Muscle of leg (tissue), 11 donors: Measurements from ENCODE around the gene NKAIN2. TPM values are rescaled to one million over a fixed set of nuclear protein-coding genes. Genes with fewer than 3 reads are reported as not detected.
"Not testable (repeated sequence)": the region's sequence is repeated elsewhere in the genome, so short reads cannot be mapped to it uniquely, and the experiment has no call there.

Experiments
- DNase-seq: peaks from one replicate; pipeline ENCODE4 v3.0.0; 2013
- H3K27ac ChIP-seq: one replicate; pipeline ENCODE4 v1.5.1; 2013; ENCODE audit warnings: mild to moderate bottlenecking, low read length, control low read depth
- H3K27me3 ChIP-seq: one replicate; pipeline ENCODE4 v1.6.1; 2013; ENCODE audit warnings: low read length; ENCODE audit not compliant: control insufficient read depth, insufficient read depth
- H3K36me3 ChIP-seq: one replicate; pipeline ENCODE4 v1.6.1; 2013; ENCODE audit warnings: low read length; ENCODE audit not compliant: control insufficient read depth, insufficient read depth
- H3K4me1 ChIP-seq: one replicate; pipeline ENCODE4 v1.6.1; 2013; ENCODE audit warnings: low read length; ENCODE audit not compliant: control insufficient read depth, insufficient read depth
- H3K4me3 ChIP-seq: one replicate; pipeline ENCODE4 v1.5.1; 2013; ENCODE audit warnings: low read length, control low read depth
- H3K9me3 ChIP-seq: replicated peaks from 2 replicates; pipeline ENCODE4 v1.6.1; 2013; ENCODE audit warnings: low read depth, low read length; ENCODE audit not compliant: control insufficient read depth
- WGBS: methylation state at CpG from one replicate; pipeline ENCODE4 v1.1.5; 2013; ENCODE audit warnings: missing lambda C conversion rate; ENCODE audit not compliant: insufficient coverage; 5-methylcytosine and 5-hydroxymethylcytosine counted together
- polyA plus RNA-seq, 8 donors: library from polyadenylated mRNA; unstranded; fragments of 120-200 nt; gene quantifications; one replicate each; pipeline versions ENCODE4 v1.2.1 to v1.2.3, GENCODE V29; 2013; ENCODE audit warnings: inconsistent platforms in 1 of 8, low replicate concordance in 1 of 8; ENCODE audit not compliant: insufficient read length in 8 of 8, insufficient read depth in 1 of 8
- total RNA-seq: library from RNA; stranded (reverse); fragments of 120-200 nt; gene quantifications from one replicate; pipeline ENCODE4 v1.2.4, GENCODE V29; 2013

NKAIN2 gene
- total and polyA plus RNA-seq, 9 donors: 2.5 to 10.1 (median 7.9) TPM

DNA sequence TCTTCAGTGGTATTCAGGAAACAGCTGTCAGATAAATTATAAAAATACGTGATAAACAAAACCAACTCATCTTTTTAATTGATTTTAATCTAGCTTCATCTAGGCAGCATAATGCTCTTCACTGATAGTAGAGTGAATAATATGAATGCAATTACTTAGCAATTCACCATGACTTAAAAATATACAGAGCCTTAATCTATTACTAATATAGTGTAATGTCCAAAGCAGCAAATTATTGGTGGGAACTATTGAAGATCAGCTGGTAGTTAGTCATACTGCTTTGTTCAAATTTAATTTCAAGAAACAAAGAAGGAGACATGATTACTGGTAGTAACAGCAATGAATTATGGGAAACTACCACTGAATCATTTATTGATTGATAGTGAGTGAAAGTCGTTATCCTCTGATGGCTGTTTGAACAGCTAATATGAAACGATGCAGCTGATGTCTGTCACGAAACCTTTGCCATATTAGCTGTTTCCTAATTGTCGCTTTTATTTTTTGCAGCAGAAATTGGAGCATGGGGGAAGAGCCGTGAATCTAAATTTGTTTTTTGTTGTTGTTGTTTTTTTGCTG is 99.2 kb downstream of the NKAIN2 start:
- H3K4me3 ChIP-seq: no peak overlapping the region
- DNase-seq: no peak
- no peaks in the 10 kb centered on the region for H3K36me3 ChIP-seq
- H3K27ac ChIP-seq: no peak overlapping the region
- H3K9me3 ChIP-seq: no peaks in the 10 kb centered on the region
- 92% methylated on average over 4 of the region's 6 CpGs for WGBS
- H3K4me1 ChIP-seq: no peaks in the 10 kb centered on the region
- H3K27me3 ChIP-seq: no peaks in the 10 kb centered on the region

DNA sequence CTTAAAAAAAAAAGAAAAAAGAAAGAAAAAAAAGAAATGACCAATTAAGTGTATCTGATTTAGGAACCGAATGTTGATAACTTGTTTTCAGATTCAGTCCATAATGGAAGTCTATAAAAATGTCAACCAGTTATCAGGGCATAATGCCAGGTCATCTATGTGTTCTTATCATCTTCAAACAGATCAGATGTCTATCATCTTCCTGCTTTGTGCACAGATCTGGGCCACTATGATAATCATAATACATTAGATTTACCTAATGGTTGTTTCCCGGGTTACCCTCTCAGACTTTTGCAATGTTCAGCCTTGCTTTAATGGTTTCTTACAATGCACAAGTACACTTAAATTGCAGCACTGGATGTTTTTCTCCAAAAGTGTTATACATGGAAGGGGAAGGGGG is 100.6 kb downstream of the NKAIN2 start:
- no peak for DNase-seq

DNA sequence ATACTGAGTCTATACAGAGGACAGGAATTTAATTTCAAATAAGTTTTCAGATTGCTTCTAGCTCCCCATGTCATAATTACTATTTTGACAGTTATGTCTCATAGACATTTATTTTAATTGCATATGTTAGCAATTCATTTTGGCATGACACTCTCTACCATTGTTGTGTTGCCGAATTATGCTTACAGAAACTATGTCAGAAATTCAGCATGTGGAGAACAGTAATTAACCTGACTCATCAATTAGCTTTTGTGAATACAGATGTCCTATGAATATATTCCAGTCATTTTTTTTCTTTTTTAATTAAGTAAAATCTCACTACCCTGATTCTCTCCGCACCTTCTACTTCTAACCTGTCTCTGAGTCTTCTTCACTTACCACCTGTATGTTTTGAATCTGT is 105.1 kb downstream of the NKAIN2 start:
- no peaks in the 10 kb centered on the region for H3K4me1 ChIP-seq
- 100% methylated on average over 1 of the region's 2 CpGs for WGBS

More for the DNA sequence above, 100.6 kb downstream of the NKAIN2 start:
- no peaks in the 10 kb centered on the region for H3K27me3 ChIP-seq
- H3K4me3 ChIP-seq: no peak overlapping the region
- no peaks in the 10 kb centered on the region for H3K4me1 ChIP-seq
- H3K36me3 ChIP-seq: no peaks in the 10 kb centered on the region
- no peaks in the 10 kb centered on the region for H3K9me3 ChIP-seq
- H3K27ac ChIP-seq: no peak overlapping the region
- WGBS: no CpG with 5 or more reads among the region's 2 CpGs

DNA sequence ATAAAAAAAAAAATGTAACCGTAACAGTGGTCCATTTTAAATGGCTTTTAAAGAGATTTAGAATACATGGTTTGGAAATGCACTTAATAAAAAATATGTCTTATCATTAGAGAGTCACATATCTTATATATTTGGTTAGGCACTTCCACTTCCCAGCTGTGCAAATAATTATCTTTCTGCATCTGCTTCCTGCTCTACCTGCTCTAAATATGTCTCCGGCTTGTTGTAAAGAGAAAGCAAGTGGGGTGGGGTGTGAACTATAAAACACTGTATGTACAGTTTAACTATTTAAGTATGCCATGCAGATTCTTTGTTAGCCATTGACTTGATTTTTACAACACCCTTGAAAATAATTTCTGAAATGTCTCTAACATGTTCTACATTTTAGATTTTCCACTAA is 106.3 kb downstream of the NKAIN2 start:
- Histone ChIP-seq H3K27me3 (no peaks in the 10 kb centered on the region), H3K27ac (no peak overlapping the region), H3K4me3 (no peak overlapping the region), H3K36me3 (no peaks in the 10 kb centered on the region), H3K4me1 (no peaks in the 10 kb centered on the region), H3K9me3 (no peaks in the 10 kb centered on the region)
- peak; percentile 3 for DNase-seq
- no CpG with 5 or more reads among the region's 2 CpGs for WGBS

More for the DNA sequence above, 105.1 kb downstream of the NKAIN2 start:
- Histone ChIP-seq H3K4me3 (no peak overlapping the region), H3K9me3 (no peaks in the 10 kb centered on the region), H3K27me3 (no peaks in the 10 kb centered on the region), H3K36me3 (no peaks in the 10 kb centered on the region), H3K27ac (no peak overlapping the region)
- DNase-seq: no peak

DNA sequence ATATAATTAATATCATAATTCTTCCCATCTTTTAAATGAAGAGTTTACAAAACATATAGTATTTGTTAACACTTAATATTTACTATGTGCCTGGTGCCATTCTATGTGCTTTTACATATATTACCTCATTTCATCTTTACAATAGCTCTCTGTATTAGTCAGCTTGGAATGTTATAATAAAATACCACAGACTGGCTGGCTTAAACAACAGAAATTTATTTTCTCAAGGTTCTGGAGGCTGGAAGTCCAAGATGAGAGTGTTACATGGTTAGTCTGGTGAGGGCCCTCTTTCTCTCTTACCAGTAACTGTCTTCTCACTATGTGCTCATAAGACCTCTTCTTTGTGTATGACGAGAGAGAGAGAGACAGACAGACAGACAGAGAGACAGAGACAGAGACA is 110.2 kb downstream of the NKAIN2 start:
- H3K4me3 ChIP-seq: no peak overlapping the region
- no peaks in the 10 kb centered on the region for H3K27me3 ChIP-seq
- no peak overlapping the region for H3K27ac ChIP-seq
- H3K9me3 ChIP-seq: no peaks in the 10 kb centered on the region
- no peaks in the 10 kb centered on the region for H3K36me3 ChIP-seq
- H3K4me1 ChIP-seq: no peaks in the 10 kb centered on the region
- no CpG with 5 or more reads among the region's 1 CpG for WGBS
- DNase-seq: no peak

DNA sequence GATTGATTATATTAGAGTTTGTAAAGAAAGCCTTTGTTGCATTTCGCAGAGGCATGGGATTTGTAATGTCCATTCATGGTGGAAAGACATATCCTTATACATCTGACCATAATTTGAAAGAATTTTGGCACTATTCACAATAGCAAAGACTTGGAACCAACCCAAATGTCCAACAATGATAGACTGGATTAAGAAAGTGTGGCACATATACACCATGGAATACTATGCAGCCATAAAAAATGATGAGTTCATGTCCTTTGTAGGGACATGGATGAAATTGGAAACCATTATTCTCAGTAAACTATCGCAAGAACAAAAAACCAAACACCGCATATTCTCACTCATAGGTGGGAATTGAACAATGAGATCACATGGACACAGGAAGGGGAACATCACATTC is 119.7 kb downstream of the NKAIN2 start:
- DNase-seq, H3K9me3 ChIP-seq, H3K27ac ChIP-seq, H3K4me3 ChIP-seq, H3K27me3 ChIP-seq, H3K36me3 ChIP-seq, H3K4me1 ChIP-seq: not testable (repeated sequence)
- no CpG with 5 or more reads among the region's 3 CpGs for WGBS

DNA sequence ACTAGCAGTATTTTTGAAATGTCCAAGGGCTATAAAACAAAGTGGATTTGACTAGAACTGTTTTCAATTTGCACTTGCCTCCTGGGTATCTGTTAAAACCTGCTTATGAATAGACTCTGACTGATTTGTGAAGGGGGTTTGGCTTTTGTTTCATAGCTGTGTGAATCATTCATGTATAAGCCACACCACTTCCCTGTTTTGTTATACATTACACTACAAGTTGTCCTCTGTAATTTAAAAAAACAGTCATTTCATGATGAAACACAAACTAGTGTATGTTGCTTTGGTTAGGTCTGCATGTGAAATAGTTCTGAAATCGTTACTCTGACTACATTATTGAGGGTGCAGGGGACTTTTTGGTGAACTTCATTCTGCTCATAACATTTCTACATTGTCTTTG is 121.7 kb downstream of the NKAIN2 start:
- no CpG with 5 or more reads among the region's 1 CpG for WGBS
- no peak overlapping the region for H3K27ac ChIP-seq
- H3K4me3 ChIP-seq: no peak overlapping the region
- no peaks in the 10 kb centered on the region for H3K36me3 ChIP-seq
- no peak for DNase-seq
- no peaks in the 10 kb centered on the region for H3K27me3 ChIP-seq
- no peaks in the 10 kb centered on the region for H3K4me1 ChIP-seq
- no peaks in the 10 kb centered on the region for H3K9me3 ChIP-seq

DNA sequence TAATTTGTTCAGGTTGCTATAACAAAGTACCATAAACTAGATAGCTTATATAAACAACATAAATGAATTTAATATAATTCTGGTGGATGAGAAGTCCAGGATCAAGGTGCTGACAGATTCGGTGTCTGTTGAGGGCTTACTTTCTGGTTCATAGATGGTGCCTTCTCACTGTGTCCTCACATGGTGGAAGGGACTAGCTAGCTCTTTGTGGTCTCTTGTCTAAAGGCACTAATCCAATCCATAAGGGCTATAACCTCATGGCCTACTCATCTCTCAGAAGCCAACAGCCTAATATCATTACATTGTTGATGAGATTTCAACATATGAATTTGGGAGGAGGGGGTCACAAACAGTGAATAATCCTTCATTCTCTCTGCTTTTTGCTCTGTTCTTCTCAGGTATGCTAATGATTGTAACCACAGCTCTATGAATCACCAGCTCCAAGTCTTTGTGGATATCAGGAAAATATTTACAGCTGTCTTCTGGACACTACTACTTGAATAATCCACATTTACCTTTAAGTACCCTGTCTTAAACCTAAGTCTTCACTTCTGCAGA is 122.3 kb downstream of the NKAIN2 start:
- Histone ChIP-seq H3K27ac (no peak overlapping the region), H3K4me1 (no peaks in the 10 kb centered on the region), H3K9me3 (no peaks in the 10 kb centered on the region), H3K4me3 (no peak overlapping the region), H3K36me3 (no peaks in the 10 kb centered on the region), H3K27me3 (no peaks in the 10 kb centered on the region)
- DNase-seq: no peak
- no CpG with 5 or more reads among the region's 1 CpG for WGBS

DNA sequence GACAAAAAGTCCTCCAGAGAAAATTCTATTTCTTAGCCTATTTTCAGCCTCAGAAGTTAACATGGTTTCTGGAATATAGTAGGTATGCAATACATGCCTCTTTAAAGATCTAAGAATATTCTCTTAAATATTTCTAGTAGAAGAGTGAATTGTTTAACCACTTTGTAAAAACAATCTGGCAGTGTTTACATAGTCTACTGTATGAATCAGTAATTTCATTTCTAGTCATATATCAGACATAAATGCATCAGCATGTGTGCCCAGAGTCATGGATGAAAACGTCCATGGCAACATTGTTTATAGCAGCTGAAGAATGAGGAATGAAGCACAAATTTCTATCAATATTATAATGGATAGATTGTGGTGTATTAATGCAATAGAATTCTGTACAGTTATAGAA is 124.9 kb downstream of the NKAIN2 start:
- WGBS: no CpG with 5 or more reads among the region's 1 CpG
- H3K4me1 ChIP-seq: no peaks in the 10 kb centered on the region
- no peaks in the 10 kb centered on the region for H3K36me3 ChIP-seq

DNA sequence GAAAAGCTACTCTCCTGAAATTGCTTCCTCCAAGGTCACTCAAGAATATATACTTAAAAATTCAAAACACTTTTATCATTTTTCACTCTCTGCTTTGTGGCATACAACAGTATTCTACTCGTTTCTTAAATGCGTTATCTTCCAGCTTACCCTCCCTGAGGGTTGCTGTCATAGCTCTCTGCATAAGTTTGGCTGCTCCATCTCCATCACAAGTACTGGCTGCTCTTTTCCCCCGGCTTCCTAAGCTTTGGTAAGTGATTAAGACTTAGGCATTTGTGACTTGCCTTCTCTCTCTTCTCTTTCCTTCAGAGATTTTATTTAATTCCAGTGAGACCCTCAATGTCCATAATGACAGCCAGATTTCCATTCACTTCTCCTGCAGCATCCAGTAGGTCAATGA is 128.3 kb downstream of the NKAIN2 start:
- WGBS: 83% methylated on average over 2 of the region's 3 CpGs

More for the DNA sequence above, 124.9 kb downstream of the NKAIN2 start:
- DNase-seq: no peak
- H3K9me3 ChIP-seq: no peaks in the 10 kb centered on the region
- H3K27me3 ChIP-seq: no peaks in the 10 kb centered on the region
- no peak overlapping the region for H3K27ac ChIP-seq
- no peak overlapping the region for H3K4me3 ChIP-seq

DNA sequence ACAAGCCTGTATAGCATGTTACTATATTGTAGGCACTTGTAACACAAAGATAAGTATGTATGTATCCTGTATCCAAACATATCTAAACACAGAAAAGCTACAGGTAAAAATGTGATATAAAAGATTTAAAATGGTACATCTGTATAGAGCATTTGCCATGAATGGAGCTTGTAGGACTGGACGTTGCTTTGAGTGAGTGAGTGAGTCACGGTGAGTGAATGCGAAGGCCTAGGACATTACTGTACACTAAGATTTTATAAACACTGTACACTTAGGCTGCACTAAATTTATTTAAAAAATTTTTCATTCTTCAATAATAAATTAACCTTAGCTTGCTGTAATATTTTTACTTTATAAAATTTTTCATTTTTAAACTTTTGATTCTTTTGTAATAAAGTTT is 136.9 kb downstream of the NKAIN2 start:
- no CpG with 5 or more reads among the region's 3 CpGs for WGBS
- H3K9me3 ChIP-seq: no peaks in the 10 kb centered on the region
- H3K27ac ChIP-seq: no peak overlapping the region
- H3K36me3 ChIP-seq: no peaks in the 10 kb centered on the region
- no peak for DNase-seq
- no peak overlapping the region for H3K4me3 ChIP-seq
- H3K27me3 ChIP-seq: no peaks in the 10 kb centered on the region
- H3K4me1 ChIP-seq: peaks cover 2% of the 10 kb centered on the region

More for the DNA sequence above, 128.3 kb downstream of the NKAIN2 start:
- H3K27ac ChIP-seq: no peak overlapping the region
- H3K36me3 ChIP-seq: no peaks in the 10 kb centered on the region
- H3K9me3 ChIP-seq: no peaks in the 10 kb centered on the region
- no peaks in the 10 kb centered on the region for H3K27me3 ChIP-seq
- H3K4me3 ChIP-seq: no peak overlapping the region
- no peak for DNase-seq
- no peaks in the 10 kb centered on the region for H3K4me1 ChIP-seq
